Measurements from ENCODE around the gene RNF123. TPM values are rescaled to one million over a fixed set of nuclear protein-coding genes. Genes with fewer than 3 reads are reported as not detected.

The RNF123 gene
- total RNA-seq, 1 experiment from 2014 or later: 40.6 TPM

DNA sequence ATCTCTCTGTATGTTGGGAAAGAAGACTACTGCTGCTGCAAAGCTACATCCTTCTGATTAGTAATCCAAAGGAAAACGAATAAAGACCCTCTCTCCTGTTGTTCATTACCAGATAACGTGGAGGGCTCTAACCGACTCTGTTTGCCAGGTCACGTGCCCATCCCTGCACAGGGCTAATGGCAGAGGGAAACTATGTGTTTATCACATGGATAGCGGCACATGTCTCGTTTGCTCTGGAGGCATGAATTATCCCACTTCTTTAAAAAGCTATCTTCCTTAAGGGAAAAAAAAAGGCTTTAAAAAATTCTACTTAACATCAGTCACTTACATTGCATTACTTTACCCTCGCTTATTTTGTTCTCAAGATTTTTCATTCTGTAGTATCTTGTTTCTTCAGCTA, 48.1 kb upstream of the RNF123 start:
- Histone ChIP-seq H3K4ac (ENCODE audit: low read depth, low read length) (no peak overlapping the region), H3K27ac (ENCODE audit: insufficient read length, low read depth, low read length) (no peak overlapping the region), H4K5ac (ENCODE audit: insufficient read length, low read depth, low read length) (no peak overlapping the region), H3K4me2 (ENCODE audit: insufficient read depth, insufficient read length, low read length) (no peak overlapping the region), H2BK15ac (ENCODE audit: low read depth, low read length) (no peak overlapping the region), H2AK5ac (ENCODE audit: insufficient read length, low read length) (no peak overlapping the region), H3K9ac (ENCODE audit: extremely low read depth, insufficient read length, low read length) (no peak overlapping the region), H4K20me1 (ENCODE audit: control insufficient read depth, insufficient read depth, insufficient read length) (no peaks in the 10 kb centered on the region), H4K91ac (ENCODE audit: insufficient read length, low read depth, low read length) (no peak overlapping the region), H3K23ac (ENCODE audit: insufficient read length, low read depth, low read length) (no peak overlapping the region), H2BK12ac (ENCODE audit: insufficient read length, low read depth, low read length) (no peak overlapping the region), H2AFZ (ENCODE audit: low read length) (no peak overlapping the region), H2BK5ac (ENCODE audit: insufficient read length, low read length) (no peak overlapping the region), H3K4me1 (ENCODE audit: insufficient read depth, low read length) (no peaks in the 10 kb centered on the region), H3K18ac (ENCODE audit: insufficient read length, low read depth, low read length) (no peak overlapping the region), H4K8ac (replicated peaks; ENCODE audit: insufficient read length, low read depth, low read length) (no peak overlapping the region), H3T11ph (ENCODE audit: low read length) (no peak overlapping the region), H2BK120ac (ENCODE audit: low read depth, low read length, poor library complexity, severe bottlenecking) (no peak overlapping the region), H3K79me1 (ENCODE audit: insufficient read depth, low read depth, low read length, poor library complexity, severe bottlenecking) (no peaks in the 10 kb centered on the region), H3K27me3 (ENCODE audit: insufficient read depth, low read length) (no peaks in the 10 kb centered on the region), H3K56ac (ENCODE audit: insufficient read length, low read depth, low read length) (no peak overlapping the region), H3K79me2 (ENCODE audit: insufficient read depth, low read length) (no peaks in the 10 kb centered on the region), H3K14ac (ENCODE audit: insufficient read depth, low read length) (no peak overlapping the region), H3K23me2 (ENCODE audit: insufficient read length, low read depth, low read length, poor library complexity, severe bottlenecking) (no peaks in the 10 kb centered on the region), H2BK20ac (ENCODE audit: low read depth, low read length, poor library complexity, severe bottlenecking) (no peak overlapping the region), H3K9me3 (ENCODE audit: control insufficient read depth, low read depth, low read length) (no peaks in the 10 kb centered on the region)
- Mint-ChIP-seq H3K27ac (no peak overlapping the region; a peak in 1 of 7 replicates), H3K4me3 (no peak overlapping the region), H3K27me3 (ENCODE audit: low read depth) (no peaks in the 10 kb centered on the region; the same call in 1 of the 2 replicates), H3K4me1 (no peaks in the 10 kb centered on the region; a peak in 1 of 4 replicates), H3K9me3 (no peaks in the 10 kb centered on the region), H3K36me3 (ENCODE audit: insufficient read depth in 1 of 3, low read depth in 3 of 3) (no peaks in the 10 kb centered on the region)
- TF ChIP-seq, protein P1, sequence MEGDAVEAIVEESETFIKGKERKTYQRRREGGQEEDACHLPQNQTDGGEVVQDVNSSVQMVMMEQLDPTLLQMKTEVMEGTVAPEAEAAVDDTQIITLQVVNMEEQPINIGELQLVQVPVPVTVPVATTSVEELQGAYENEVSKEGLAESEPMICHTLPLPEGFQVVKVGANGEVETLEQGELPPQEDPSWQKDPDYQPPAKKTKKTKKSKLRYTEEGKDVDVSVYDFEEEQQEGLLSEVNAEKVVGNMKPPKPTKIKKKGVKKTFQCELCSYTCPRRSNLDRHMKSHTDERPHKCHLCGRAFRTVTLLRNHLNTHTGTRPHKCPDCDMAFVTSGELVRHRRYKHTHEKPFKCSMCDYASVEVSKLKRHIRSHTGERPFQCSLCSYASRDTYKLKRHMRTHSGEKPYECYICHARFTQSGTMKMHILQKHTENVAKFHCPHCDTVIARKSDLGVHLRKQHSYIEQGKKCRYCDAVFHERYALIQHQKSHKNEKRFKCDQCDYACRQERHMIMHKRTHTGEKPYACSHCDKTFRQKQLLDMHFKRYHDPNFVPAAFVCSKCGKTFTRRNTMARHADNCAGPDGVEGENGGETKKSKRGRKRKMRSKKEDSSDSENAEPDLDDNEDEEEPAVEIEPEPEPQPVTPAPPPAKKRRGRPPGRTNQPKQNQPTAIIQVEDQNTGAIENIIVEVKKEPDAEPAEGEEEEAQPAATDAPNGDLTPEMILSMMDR (conservative IDR thresholded peaks at IDR 0.05): no peak
- WGBS (ENCODE audit: extremely low coverage, insufficient read length, low lambda C conversion rate): no CpG with 5 or more reads among the region's 7 CpGs
- no peak for DNase-seq

Measured in H9 (cell line).